ENCODE data around the gene FLACC1.
A peak's percentile ranks its signal among the peaks of the same experiment; 100 is the strongest.
"Not testable (repeated sequence)": the region's sequence is repeated elsewhere in the genome, so short reads cannot be mapped to it uniquely, and the experiment has no call there.

The FLACC1 gene

GRCh38 chr2:201347138-201347537 lies 10.0 kb downstream of the FLACC1 start:
- no peak for DNase-seq

GRCh38 chr2:201345625-201346213 lies 11.4 kb downstream of the FLACC1 start:
- no peak for DNase-seq

GRCh38 chr2:201344663-201345366 lies 12.3 kb downstream of the FLACC1 start:
- DNase-seq: peak in 1 of 2 experiments; percentile 9

GRCh38 chr2:201343559-201343958 lies 13.6 kb downstream of the FLACC1 start:
- no peak for DNase-seq

- no peak for DNase-seq
Observed at GRCh38 chr2:201342923-201343322, 14.2 kb downstream of the FLACC1 start.

GRCh38 chr2:201329409-201329808 lies 27.7 kb downstream of the FLACC1 start:
- no peak for DNase-seq

- no peak for DNase-seq
Observed at GRCh38 chr2:201327678-201328077, 29.5 kb downstream of the FLACC1 start.

- DNase-seq: no peak
Observed at GRCh38 chr2:201322772-201323171, 34.4 kb downstream of the FLACC1 start.

GRCh38 chr2:201320701-201321100 lies 36.4 kb downstream of the FLACC1 start:
- DNase-seq: no peak

- DNase-seq: no peak
Observed at GRCh38 chr2:201320257-201320656, 36.9 kb downstream of the FLACC1 start.

GRCh38 chr2:201319511-201319910 lies 37.6 kb downstream of the FLACC1 start:
- no peak for DNase-seq

- DNase-seq: no peak
Observed at GRCh38 chr2:201313362-201313761, 43.8 kb downstream of the FLACC1 start.

GRCh38 chr2:201308914-201309313 lies 48.2 kb downstream of the FLACC1 start:
- DNase-seq: no peak

GRCh38 chr2:201307876-201308275 lies 49.3 kb downstream of the FLACC1 start:
- no peak for DNase-seq

GRCh38 chr2:201299929-201300328 lies 57.2 kb downstream of the FLACC1 start:
- DNase-seq: not testable (repeated sequence)

GRCh38 chr2:201298462-201299052 lies 58.6 kb downstream of the FLACC1 start:
- no peak for DNase-seq

GRCh38 chr2:201290457-201291148 lies 66.5 kb downstream of the FLACC1 start:
- not testable (repeated sequence) for DNase-seq

GRCh38 chr2:201285499-201285898 lies 71.6 kb downstream of the FLACC1 start:
- DNase-seq: no peak

- DNase-seq: no peak
Observed at GRCh38 chr2:201280191-201281040, 76.7 kb downstream of the FLACC1 start.

- DNase-seq: no peak
Observed at GRCh38 chr2:201279079-201279478, 78.1 kb downstream of the FLACC1 start.

- no peak for DNase-seq
Observed at GRCh38 chr2:201276511-201276910, 80.6 kb downstream of the FLACC1 start.

- no peak for DNase-seq
Observed at GRCh38 chr2:201275990-201276389, 81.2 kb downstream of the FLACC1 start.

- DNase-seq: no peak
Observed at GRCh38 chr2:201275069-201275468, 82.1 kb downstream of the FLACC1 start.
